ENCODE results near the gene B3GAT3.

GRCh38 chr11:62621027-62621566 is 689 bp downstream of the B3GAT3 start:
- TF ChIP-seq CTCF (IDR thresholded peaks at IDR 0.05): no peak
- TF ChIP-seq POLR2A (IDR thresholded peaks at IDR 0.05): no peak
- TF ChIP-seq POLR2AphosphoS5 (IDR thresholded peaks at IDR 0.05): no peak
